Loucy (cell line): Measurements from ENCODE around the gene SLIT1.
A peak's percentile ranks its signal among the peaks of the same experiment; 100 is the strongest.

ENCODE experiments used
- H2AFZ ChIP-seq: fragments of 200-600 bp; sonication (generic); 2 replicates; pipeline ENCODE4 v1.6.0; 2016; ENCODE audit warnings: antibody characterized with exemption, mild to moderate bottlenecking, low read length, moderate library complexity
- H3F3A ChIP-seq: fragments of 200-600 bp; 2 replicates; pipeline ENCODE4 v1.6.0; 2016; ENCODE audit warnings: antibody characterized with exemption, low read depth, mild to moderate bottlenecking
- H3K27me3 ChIP-seq: fragments of 200-600 bp; sonication (generic); 2 replicates; pipeline ENCODE4 v1.6.1; 2014; ENCODE audit warnings: low read length, mild to moderate bottlenecking; ENCODE audit not compliant: insufficient read depth, poor library complexity, severe bottlenecking
- H3K36me3 ChIP-seq: fragments of 200-600 bp; sonication (generic); 2 replicates; pipeline ENCODE4 v1.6.1; 2016; ENCODE audit warnings: low read length; ENCODE audit not compliant: insufficient read depth
- H3K4me1 ChIP-seq: fragments of 200-600 bp; sonication (generic); 2 replicates; pipeline ENCODE4 v1.5.1; 2014; ENCODE audit warnings: low read length, mild to moderate bottlenecking; ENCODE audit not compliant: insufficient read depth, poor library complexity, severe bottlenecking
- H3K4me2 ChIP-seq: fragments of 200-600 bp; sonication (generic); 2 replicates; pipeline ENCODE4 v1.6.0; 2014; ENCODE audit warnings: antibody characterized with exemption, low read length, low read depth, mild to moderate bottlenecking; ENCODE audit not compliant: poor library complexity, severe bottlenecking
- H3K4me3 ChIP-seq: fragments of 200-600 bp; sonication (generic); 2 replicates; pipeline ENCODE4 v1.5.1; 2014; ENCODE audit warnings: low read length, mild to moderate bottlenecking, mixed read lengths; ENCODE audit not compliant: poor library complexity, severe bottlenecking
- H3K79me2 ChIP-seq: fragments of 200-600 bp; sonication (generic); 2 replicates; pipeline ENCODE4 v1.6.1; 2014; ENCODE audit warnings: low read length; ENCODE audit not compliant: insufficient read depth
- H3K9ac ChIP-seq: fragments of 200-600 bp; sonication (generic); 2 replicates; pipeline ENCODE4 v1.6.0; 2014; ENCODE audit warnings: mild to moderate bottlenecking, low read depth, low read length, moderate library complexity; ENCODE audit not compliant: poor library complexity, severe bottlenecking
- H3K9me2 ChIP-seq: fragments of 200-600 bp; sonication (generic); replicated peaks from 2 replicates; pipeline ENCODE4 v1.6.1; 2016; ENCODE audit warnings: low read depth, low read length, mixed read lengths
- H3K9me3 ChIP-seq: fragments of 200-600 bp; sonication (generic); 2 replicates; pipeline ENCODE4 v1.6.1; 2014; ENCODE audit warnings: mild to moderate bottlenecking, antibody characterized with exemption, low read length, low read depth; ENCODE audit not compliant: insufficient read depth
- H4K20me1 ChIP-seq: fragments of 200-600 bp; sonication (generic); 2 replicates; pipeline ENCODE4 v1.6.0; 2014; ENCODE audit warnings: antibody characterized with exemption, low read length, mild to moderate bottlenecking; ENCODE audit not compliant: insufficient read depth, poor library complexity, severe bottlenecking
- EZH2phosphoT487 ChIP-seq: fragments of 200-600 bp; IDR thresholded peaks from 2 replicates; pipeline ENCODE4 v1.6.1; 2018; ENCODE audit warnings: antibody characterized with exemption, mild to moderate bottlenecking, moderate library complexity, borderline replicate concordance
- TF ChIP-seq, protein P1 (sequence below): fragments of 200-600 bp; sonication (generic); conservative IDR thresholded peaks from 2 replicates; pipeline ENCODE4 v1.5.1; 2014; ENCODE audit warnings: mild to moderate bottlenecking, antibody characterized with exemption, low read length

The SLIT1 gene

DNA sequence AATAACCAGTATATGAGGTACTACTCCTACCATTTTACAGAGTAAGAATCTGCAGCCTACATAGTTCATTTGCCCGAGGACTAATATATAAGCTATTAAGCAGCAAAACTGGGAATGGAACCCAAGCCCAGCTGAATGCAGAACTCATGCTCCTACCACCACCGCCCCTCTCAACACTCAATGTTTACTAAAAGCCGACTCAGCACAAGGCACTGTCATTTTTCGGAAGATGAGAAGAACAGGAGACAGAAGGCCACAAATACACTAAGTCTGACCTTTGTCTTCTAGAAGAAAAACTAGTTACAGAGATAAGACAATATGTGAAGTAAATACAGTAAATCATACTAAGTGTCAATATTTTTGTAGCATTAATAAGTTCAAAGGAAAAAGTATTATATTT, 40.6 kb upstream of the SLIT1 start:
- Histone ChIP-seq H3K4me1 (peaks cover 10% of the 10 kb centered on the region), H3K9ac (no peak overlapping the region), H3K9me2 (no peaks in the 10 kb centered on the region), H3K27me3 (no peaks in the 10 kb centered on the region), H3K4me2 (no peak overlapping the region), H2AFZ (no peak overlapping the region), H3F3A (no peaks in the 10 kb centered on the region), H4K20me1 (no peaks in the 10 kb centered on the region), H3K79me2 (no peaks in the 10 kb centered on the region), H3K9me3 (no peaks in the 10 kb centered on the region), H3K36me3 (peaks cover 72% of the 10 kb centered on the region; the same call in 1 of the 2 replicates), H3K4me3 (no peak overlapping the region)
- TF ChIP-seq, protein P1, sequence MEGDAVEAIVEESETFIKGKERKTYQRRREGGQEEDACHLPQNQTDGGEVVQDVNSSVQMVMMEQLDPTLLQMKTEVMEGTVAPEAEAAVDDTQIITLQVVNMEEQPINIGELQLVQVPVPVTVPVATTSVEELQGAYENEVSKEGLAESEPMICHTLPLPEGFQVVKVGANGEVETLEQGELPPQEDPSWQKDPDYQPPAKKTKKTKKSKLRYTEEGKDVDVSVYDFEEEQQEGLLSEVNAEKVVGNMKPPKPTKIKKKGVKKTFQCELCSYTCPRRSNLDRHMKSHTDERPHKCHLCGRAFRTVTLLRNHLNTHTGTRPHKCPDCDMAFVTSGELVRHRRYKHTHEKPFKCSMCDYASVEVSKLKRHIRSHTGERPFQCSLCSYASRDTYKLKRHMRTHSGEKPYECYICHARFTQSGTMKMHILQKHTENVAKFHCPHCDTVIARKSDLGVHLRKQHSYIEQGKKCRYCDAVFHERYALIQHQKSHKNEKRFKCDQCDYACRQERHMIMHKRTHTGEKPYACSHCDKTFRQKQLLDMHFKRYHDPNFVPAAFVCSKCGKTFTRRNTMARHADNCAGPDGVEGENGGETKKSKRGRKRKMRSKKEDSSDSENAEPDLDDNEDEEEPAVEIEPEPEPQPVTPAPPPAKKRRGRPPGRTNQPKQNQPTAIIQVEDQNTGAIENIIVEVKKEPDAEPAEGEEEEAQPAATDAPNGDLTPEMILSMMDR = no peak
- TF ChIP-seq EZH2phosphoT487 = no peak

DNA sequence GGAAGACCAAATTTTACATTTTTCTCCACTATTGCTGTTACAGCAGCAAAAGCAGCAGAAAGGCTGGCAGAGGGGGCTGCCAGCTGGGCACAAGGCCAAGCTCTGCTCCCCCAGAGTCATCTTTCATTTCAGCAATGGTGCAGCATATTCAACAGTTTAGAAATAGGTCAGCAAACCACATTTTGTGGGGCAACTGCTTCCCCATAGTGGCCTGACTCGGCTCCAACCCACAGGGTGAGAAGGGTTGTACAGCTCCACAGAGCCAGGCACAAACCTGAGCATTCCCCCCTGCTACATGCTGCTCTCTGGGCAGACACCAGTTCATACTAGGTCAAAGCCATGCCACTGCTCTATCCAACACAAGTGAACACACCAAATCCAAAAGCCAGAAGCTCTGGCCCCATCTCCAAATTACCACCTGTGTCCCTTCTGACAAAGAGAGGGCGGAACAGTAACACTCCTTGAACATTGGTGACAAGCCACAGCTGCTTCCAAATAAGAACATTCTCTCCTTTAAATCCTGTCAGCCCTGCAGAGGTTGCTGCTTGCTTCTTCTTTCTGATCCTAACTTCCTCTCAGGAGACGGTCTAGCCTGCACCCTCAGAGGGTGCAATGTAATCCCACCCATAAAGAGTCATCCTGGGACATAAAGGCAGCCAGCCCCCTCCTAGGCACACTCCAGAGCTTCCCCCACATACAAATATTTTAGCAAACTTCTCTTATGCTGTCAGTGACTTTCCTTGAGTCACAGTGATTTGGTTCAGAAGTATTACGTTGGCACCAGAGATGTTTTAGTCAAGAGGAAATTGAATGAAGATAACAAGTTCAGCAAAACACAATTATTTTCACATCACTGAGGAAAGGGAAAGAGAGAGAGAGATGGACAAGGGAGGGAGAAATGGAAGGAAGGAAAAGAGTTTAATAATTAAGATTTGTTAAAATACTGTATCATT, 39.0 kb upstream of the SLIT1 start:
- H3K4me2 ChIP-seq = peak overlapping the region; percentile 11
- H3K9me2 ChIP-seq = no peaks in the 10 kb centered on the region
- TF ChIP-seq EZH2phosphoT487 = no peak
- TF ChIP-seq, protein P1 = no peak
- H3K4me1 ChIP-seq = peaks cover 10% of the 10 kb centered on the region
- H3K9me3 ChIP-seq = no peaks in the 10 kb centered on the region
- peak overlapping the region; percentile 42 for H3K9ac ChIP-seq
- H3K27me3 ChIP-seq = no peaks in the 10 kb centered on the region
- H4K20me1 ChIP-seq = no peaks in the 10 kb centered on the region
- H3K79me2 ChIP-seq = no peaks in the 10 kb centered on the region
- H2AFZ ChIP-seq = no peak overlapping the region
- H3K4me3 ChIP-seq = no peak overlapping the region
- H3K36me3 ChIP-seq = peaks cover 64% of the 10 kb centered on the region; the same call in 1 of the 2 replicates
- no peaks in the 10 kb centered on the region for H3F3A ChIP-seq

DNA sequence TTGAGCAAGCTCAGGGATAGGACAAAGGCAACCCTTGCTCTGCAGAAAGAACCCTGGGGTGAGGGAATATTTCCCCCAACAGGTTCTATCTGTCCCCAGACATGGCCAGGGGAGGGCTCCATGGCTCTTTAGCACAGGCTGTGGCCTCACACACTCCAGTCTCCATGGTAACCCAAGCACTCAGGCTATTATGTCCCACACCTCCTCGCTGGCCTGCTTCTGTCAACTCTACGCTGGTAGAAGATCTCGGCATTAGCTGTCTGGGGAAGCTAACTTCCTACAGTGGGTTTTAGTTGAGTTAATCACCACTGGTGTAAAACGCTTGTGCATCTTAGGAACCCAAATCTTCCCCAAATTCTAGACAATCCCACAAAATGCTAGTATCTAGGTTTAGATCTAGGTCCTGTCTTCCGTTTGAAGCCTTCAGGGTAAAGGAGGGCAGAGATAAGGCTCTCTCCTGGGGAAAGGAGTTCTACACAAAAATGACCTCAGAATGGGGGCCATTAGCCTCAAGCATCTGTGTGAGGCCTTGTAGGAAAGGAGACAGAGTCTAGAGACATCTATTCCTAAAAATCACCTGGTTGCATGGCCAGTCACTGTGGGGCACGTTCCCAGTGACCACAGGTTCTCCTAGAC, 36.7 kb upstream of the SLIT1 start:
- TF ChIP-seq EZH2phosphoT487 = no peak
- TF ChIP-seq, protein P1 = no peak
- H3K9me2 ChIP-seq = no peaks in the 10 kb centered on the region
- peaks cover 6% of the 10 kb centered on the region for H3F3A ChIP-seq
- no peaks in the 10 kb centered on the region for H3K79me2 ChIP-seq
- H3K4me3 ChIP-seq = no peak overlapping the region
- no peak overlapping the region for H2AFZ ChIP-seq
- no peak overlapping the region for H3K9ac ChIP-seq
- H3K9me3 ChIP-seq = no peaks in the 10 kb centered on the region
- H4K20me1 ChIP-seq = no peaks in the 10 kb centered on the region
- H3K27me3 ChIP-seq = no peaks in the 10 kb centered on the region
- H3K36me3 ChIP-seq = peaks cover 41% of the 10 kb centered on the region; the same call in 1 of the 2 replicates
- peaks cover 23% of the 10 kb centered on the region for H3K4me1 ChIP-seq
- H3K4me2 ChIP-seq = no peak overlapping the region
